H1 (cell line): ENCODE data around the gene ZNF134. TPM values are rescaled to one million over a fixed set of nuclear protein-coding genes. Genes with fewer than 3 reads are reported as not detected.

Experiments used
- CTCF ChIA-PET: fragments of 300-600 bp; sonication (Branson Sonifier 250); formaldehyde crosslinking; loops from one replicate; lab custom pipeline; 2021; ENCODE audit not compliant: partially characterized antibody; lab: Charles Lee
- POLR2A ChIA-PET: fragments of 300-600 bp; sonication (Branson Sonifier 250); formaldehyde crosslinking; loops from one replicate; lab custom pipeline; 2021; ENCODE audit warnings: inconsistent platforms; ENCODE audit not compliant: partially characterized antibody; lab: Charles Lee
- DNase-seq, 2 experiments: peaks; one replicate each; pipeline versions ENCODE4 v3.0.0 to v3.0.0-alpha.2; 2010 to 2022; ENCODE audit warnings: low spot score in 2 of 2, low read depth in 1 of 2, mixed read lengths in 1 of 2
- FAIRE-seq: peaks from 2 replicates; lab custom pipeline; 2011; peaks lifted over from hg19 to GRCh38; lab: Jason Lieb, UNC
- H2AFZ ChIP-seq: 2 replicates; pipeline ENCODE4 v1.8.1; 2012; ENCODE audit warnings: low read length, inconsistent platforms
- H2AK5ac ChIP-seq: 2 replicates; pipeline ENCODE4 v1.6.1; 2013; ENCODE audit warnings: low read depth, low read length
- H2BK120ac ChIP-seq: replicated peaks from 2 replicates; pipeline ENCODE3; 2013; ENCODE audit warnings: low read depth, low read length, inconsistent platforms
- H2BK12ac ChIP-seq: 2 replicates; pipeline ENCODE4 v1.6.1; 2013; ENCODE audit warnings: low read depth, low read length
- H2BK15ac ChIP-seq: 2 replicates; pipeline ENCODE4 v1.6.1; 2013; ENCODE audit warnings: low read length
- H2BK20ac ChIP-seq: 2 replicates; pipeline ENCODE4 v1.6.1; 2013; ENCODE audit warnings: low read length
- H2BK5ac ChIP-seq: 2 replicates; pipeline ENCODE4 v1.6.1; 2013; ENCODE audit warnings: low read depth, low read length
- H3K14ac ChIP-seq: 2 replicates; pipeline ENCODE4 v1.6.1; 2013; ENCODE audit warnings: inconsistent platforms; ENCODE audit not compliant: insufficient read length
- H3K18ac ChIP-seq: 2 replicates; pipeline ENCODE4 v1.6.1; 2013; ENCODE audit warnings: low read length; ENCODE audit errors: extremely low read depth
- H3K23ac ChIP-seq: 2 replicates; pipeline ENCODE4 v1.6.1; 2013; ENCODE audit warnings: inconsistent platforms; ENCODE audit not compliant: insufficient read length
- H3K23me2 ChIP-seq: 2 replicates; pipeline ENCODE4 v1.6.1; 2013; ENCODE audit warnings: low read depth, low read length
- H3K27ac ChIP-seq: 2 replicates; pipeline ENCODE4 v1.6.1; 2011; ENCODE audit warnings: low read depth, low read length, inconsistent platforms
- H3K27me3 ChIP-seq, 4 experiments: replicated peaks in 1 of 4; 1 replicate in 1 of 4; 2 replicates in 3 of 4; pipeline versions ENCODE4 v1.6.1 to v1.8.1; 2011 to 2013; ENCODE audit warnings: low read length in 3 of 4, mild to moderate bottlenecking in 3 of 4, inconsistent platforms in 2 of 4, mixed read lengths in 2 of 4, moderate library complexity in 1 of 4; ENCODE audit not compliant: control insufficient read depth in 3 of 4, insufficient read depth in 3 of 4; ENCODE audit errors: extremely low read depth in 1 of 4
- H3K36me3 ChIP-seq, 4 experiments: 2 replicates each; pipeline versions ENCODE4 v1.6.1 to v1.8.1; 2011 to 2013; ENCODE audit warnings: mild to moderate bottlenecking in 4 of 4, low read length in 3 of 4, moderate library complexity in 2 of 4, control low read depth in 1 of 4, inconsistent platforms in 1 of 4; ENCODE audit not compliant: insufficient read depth in 4 of 4, control insufficient read depth in 2 of 4
- H3K4ac ChIP-seq: replicated peaks from 2 replicates; pipeline ENCODE3; 2013; ENCODE audit warnings: low read length, low read depth, mixed read lengths, inconsistent platforms; ENCODE audit not compliant: insufficient read length
- H3K4me1 ChIP-seq, 4 experiments: replicated peaks in 1 of 4; 1 replicate in 1 of 4; 2 replicates in 3 of 4; pipeline versions ENCODE4 v1.6.1 to v1.8.1; 2011 to 2013; ENCODE audit warnings: low read length in 3 of 4, inconsistent platforms in 2 of 4, mixed read lengths in 1 of 4; ENCODE audit not compliant: insufficient read depth in 4 of 4, control insufficient read depth in 3 of 4
- H3K4me2 ChIP-seq, 2 experiments: 2 replicates each; pipeline versions ENCODE4 v1.6.1 to v1.8.1; 2011 to 2013; ENCODE audit warnings: low read depth in 2 of 2, low read length in 2 of 2, control low read depth in 1 of 2, inconsistent platforms in 1 of 2, mild to moderate bottlenecking in 1 of 2; ENCODE audit not compliant: insufficient read depth in 1 of 2
- H3K4me3 ChIP-seq, 4 experiments: fragments of 200-600, 300-600 bp in 1 of 4; sonication (generic), shearing (Covaris generic), sonication (Bioruptor Twin) in 1 of 4; 2 replicates each; pipeline versions ENCODE4 v1.5.1 to v1.8.1; 2011 to 2016; ENCODE audit warnings: low read length in 4 of 4, low read depth in 3 of 4, control low read depth in 2 of 4, inconsistent platforms in 2 of 4, mild to moderate bottlenecking in 2 of 4, mixed read lengths in 1 of 4, moderate library complexity in 1 of 4; ENCODE audit not compliant: insufficient read depth in 2 of 4; ENCODE audit errors: extremely low read depth in 1 of 4
- H3K56ac ChIP-seq: replicated peaks from 2 replicates; pipeline ENCODE3; 2013; ENCODE audit warnings: low read depth, mild to moderate bottlenecking, mixed read lengths, low read length, inconsistent platforms; ENCODE audit not compliant: insufficient read length
- H3K79me1 ChIP-seq: 2 replicates; pipeline ENCODE4 v1.6.1; 2013; ENCODE audit warnings: low read depth, low read length, control low read depth
- H3K79me2 ChIP-seq, 2 experiments: 2 replicates each; pipeline versions ENCODE4 v1.6.1 to v1.8.1; 2012 to 2013; ENCODE audit warnings: low read length in 2 of 2, mild to moderate bottlenecking in 2 of 2, inconsistent platforms in 1 of 2; ENCODE audit not compliant: insufficient read depth in 2 of 2, control insufficient read depth in 1 of 2
- H3K9ac ChIP-seq, 4 experiments: replicated peaks in 1 of 4; 1 replicate in 1 of 4; 2 replicates in 3 of 4; pipeline versions ENCODE4 v1.6.1 to v1.8.1; 2011 to 2013; ENCODE audit warnings: low read depth in 3 of 4, low read length in 3 of 4, control low read depth in 2 of 4, mild to moderate bottlenecking in 2 of 4, moderate library complexity in 2 of 4, inconsistent platforms in 1 of 4; ENCODE audit errors: extremely low read depth in 1 of 4
- H3K9me3 ChIP-seq, 2 experiments: 2 replicates each; pipeline versions ENCODE4 v1.6.1 to v1.8.1; 2012 to 2013; ENCODE audit warnings: mild to moderate bottlenecking in 2 of 2, moderate library complexity in 2 of 2, control low read depth in 1 of 2, inconsistent platforms in 1 of 2, low read depth in 1 of 2, low read length in 1 of 2, mixed read lengths in 1 of 2; ENCODE audit not compliant: insufficient read depth in 2 of 2
- H4K20me1 ChIP-seq, 2 experiments: replicated peaks in 1 of 2; 2 replicates each; pipeline versions ENCODE3 to v1.8.1; 2011 to 2013; ENCODE audit warnings: inconsistent platforms in 2 of 2, low read length in 2 of 2, mild to moderate bottlenecking in 1 of 2; ENCODE audit not compliant: insufficient read depth in 2 of 2, control insufficient read depth in 1 of 2
- H4K5ac ChIP-seq: 2 replicates; pipeline ENCODE4 v1.6.1; 2013; ENCODE audit warnings: low read length, low read depth, mixed read lengths, inconsistent platforms; ENCODE audit not compliant: insufficient read length
- H4K8ac ChIP-seq: 2 replicates; pipeline ENCODE4 v1.8.0; 2013; ENCODE audit warnings: mild to moderate bottlenecking, moderate library complexity, low read length, inconsistent platforms; ENCODE audit not compliant: insufficient read depth; ENCODE audit errors: extremely low read depth
- H4K91ac ChIP-seq: replicated peaks from 2 replicates; pipeline ENCODE3; 2013; ENCODE audit warnings: low read length, mixed read lengths, inconsistent platforms; ENCODE audit not compliant: insufficient read length
- FOSL1 ChIP-seq: IDR thresholded peaks from 2 replicates; pipeline ENCODE4 v1.6.1; 2011; ENCODE audit warnings: mild to moderate bottlenecking, low read depth, low read length, moderate library complexity; ENCODE audit not compliant: insufficient read depth
- POLR2A ChIP-seq, 2 experiments: IDR thresholded peaks; 1 replicate in 1 of 2; 2 replicates in 1 of 2; pipeline ENCODE4 v1.6.1; 2011; ENCODE audit warnings: low read depth in 2 of 2, low read length in 2 of 2, mild to moderate bottlenecking in 2 of 2; ENCODE audit errors: control extremely low read depth in 1 of 2
- polyA plus RNA-seq, 7 experiments: library from polyadenylated mRNA; depleted of rRNA in 3 of 7; stranded (reverse) in 5 of 7; unstranded in 2 of 7; fragments of >200 nt in 5 of 7; fragments of 200-250 nt in 2 of 7; gene quantifications; 1 replicate in 5 of 7; 2 replicates in 1 of 7; 4 replicates in 1 of 7; pipeline versions ENCODE4 v1.2.1 to v1.2.3, GENCODE V29; 2011 to 2013; ENCODE audit warnings: missing spikeins in 2 of 7, mixed read lengths in 2 of 7
- total RNA-seq: library from RNA; stranded (reverse); fragmentation: NEBNext Ultra II Directional; extraction: Animal tissue kit (Norgen Biotek cat#: 25700); gene quantifications from 2 replicates; pipeline ENCODE4 v1.2.1, GENCODE V29; 2021

Gene ZNF134
- total and polyA plus RNA-seq, 2 of the 8 experiments (the other 6 are each of a cell fraction or from before 2014, with no cell fraction given) = 16.6 to 54.6 TPM

- Histone ChIP-seq H3K27me3 (peaks cover 0 to 2% (median 0%) of the 10 kb centered on the region in 4 experiments; a peak in 1 of 7 replicates), H4K8ac (no peak overlapping the region), H3K23ac (no peak overlapping the region), H2BK20ac (no peak overlapping the region), H2BK5ac (no peak overlapping the region), H2AK5ac (no peak overlapping the region), H3K4me3 (no peak overlapping the region), H3K4me1 (no peaks in the 10 kb centered on the region), H3K9ac (no peak overlapping the region), H3K79me2 (no peaks in the 10 kb centered on the region), H3K79me1 (no peaks in the 10 kb centered on the region), H2BK12ac (no peak overlapping the region), H3K14ac (no peak overlapping the region), H4K91ac (no peak overlapping the region), H3K27ac (no peak overlapping the region), H4K20me1 (no peaks in the 10 kb centered on the region), H4K5ac (no peak overlapping the region), H3K36me3 (peaks cover 10 to 37% (median 27%) of the 10 kb centered on the region in 4 experiments; a peak in 7 of 8 replicates), H3K4ac (no peak overlapping the region), H2AFZ (no peak overlapping the region), H2BK15ac (no peak overlapping the region), H3K9me3 (peaks cover 12 to 14% of the 10 kb centered on the region in 2 experiments; a peak in 2 of 4 replicates), H3K56ac (no peak overlapping the region), H2BK120ac (no peak overlapping the region), H3K23me2 (no peaks in the 10 kb centered on the region), H3K4me2 (no peak overlapping the region), H3K18ac (no peak overlapping the region)
- ChIA-PET CTCF (no interaction called here), POLR2A (interaction anchor here (0.7 to 1.0 kb wide), 2 partner anchors 10 to 26 kb away, joined by 3 to 5 read pairs; no protein-coding TSS in a partner anchor)
- FAIRE-seq (no peak), DNase-seq (no peak)
- no peak for TF ChIP-seq POLR2A (IDR thresholded peaks at IDR 0.05; ENCODE audit: control extremely low read depth in 1 of 2, low read depth in 2 of 2, low read length in 2 of 2)
- TF ChIP-seq FOSL1 = no peak
These were observed 29.7 kb downstream of the ZNF134 start for GRCh38 chr19:57643734-57644133.
